Keratinocyte (primary cell): ENCODE measurements around the gene ADAMTSL1. TPM values are rescaled to one million over a fixed set of nuclear protein-coding genes. Genes with fewer than 3 reads are reported as not detected.

Experiments
- DNase-seq: peaks from one replicate; pipeline ENCODE4 v3.0.0-alpha.2; 2011; ENCODE audit warnings: low read depth, missing footprints, low spot score
- FAIRE-seq: peaks from 2 replicates; lab custom pipeline; 2011; peaks lifted over from hg19 to GRCh38; lab: Jason Lieb, UNC
- H2AFZ ChIP-seq: 2 replicates; pipeline ENCODE4 v1.6.0; 2012; ENCODE audit warnings: low read length, control low read depth, inconsistent platforms; ENCODE audit not compliant: control insufficient read depth
- H3K27ac ChIP-seq: 2 replicates; pipeline ENCODE4 v1.5.1; 2011; ENCODE audit warnings: low read length; ENCODE audit not compliant: control insufficient read depth, insufficient read depth
- H3K27me3 ChIP-seq: 3 replicates; pipeline ENCODE4 v1.6.0; 2011; ENCODE audit warnings: low read length; ENCODE audit not compliant: control insufficient read depth, insufficient read depth; ENCODE audit errors: extremely low read depth
- H3K36me3 ChIP-seq, 2 experiments: 2 replicates in 1 of 2; 3 replicates in 1 of 2; pipeline ENCODE4 v1.5.1; 2011; ENCODE audit warnings: low read length in 2 of 2, mild to moderate bottlenecking in 1 of 2; ENCODE audit not compliant: control insufficient read depth in 2 of 2, insufficient read depth in 2 of 2; ENCODE audit errors: extremely low read depth in 1 of 2
- H3K4me1 ChIP-seq: 3 replicates; pipeline ENCODE4 v1.5.1; 2011; ENCODE audit warnings: low read length; ENCODE audit not compliant: control insufficient read depth, insufficient read depth; ENCODE audit errors: extremely low read depth
- H3K4me2 ChIP-seq: 3 replicates; pipeline ENCODE4 v1.6.0; 2011; ENCODE audit warnings: low read depth, low read length; ENCODE audit not compliant: control insufficient read depth, insufficient read depth; ENCODE audit errors: extremely low read depth
- H3K4me3 ChIP-seq, 3 experiments: fragments of 200-600 bp in 1 of 3; sonication (generic) in 1 of 3; 2 replicates in 2 of 3; 3 replicates in 1 of 3; pipeline ENCODE4 v1.5.1; 2011 to 2016; ENCODE audit warnings: low read length in 3 of 3, mild to moderate bottlenecking in 3 of 3, control low read depth in 2 of 3, inconsistent platforms in 1 of 3, low read depth in 1 of 3, mixed read lengths in 1 of 3, mixed run types in 1 of 3, moderate library complexity in 1 of 3; ENCODE audit not compliant: control insufficient read depth in 2 of 3, insufficient read depth in 2 of 3; ENCODE audit errors: extremely low read depth in 1 of 3
- H3K79me2 ChIP-seq: 2 replicates; pipeline ENCODE4 v1.6.0; 2012; ENCODE audit warnings: low read length; ENCODE audit not compliant: control insufficient read depth, insufficient read depth
- H3K9ac ChIP-seq: 3 replicates; pipeline ENCODE4 v1.6.0; 2011; ENCODE audit warnings: low read length; ENCODE audit not compliant: control insufficient read depth, insufficient read depth; ENCODE audit errors: extremely low read depth
- H3K9me1 ChIP-seq: 3 replicates; pipeline ENCODE4 v1.6.0; 2011; ENCODE audit warnings: low read length; ENCODE audit not compliant: control insufficient read depth, insufficient read depth; ENCODE audit errors: extremely low read depth
- H3K9me3 ChIP-seq: 2 replicates; pipeline ENCODE4 v1.5.1; 2012; ENCODE audit warnings: low read depth, low read length; ENCODE audit not compliant: control insufficient read depth
- H4K20me1 ChIP-seq: 3 replicates; pipeline ENCODE4 v1.6.0; 2011; ENCODE audit warnings: low read length; ENCODE audit not compliant: control insufficient read depth, insufficient read depth; ENCODE audit errors: extremely low read depth
- CTCF ChIP-seq, 3 experiments: IDR thresholded peaks in 1 of 3; conservative IDR thresholded peaks in 1 of 3; optimal IDR thresholded peaks in 1 of 3; 2 replicates in 2 of 3; 3 replicates in 1 of 3; pipeline versions ENCODE3 to v1.5.1; 2011; ENCODE audit warnings: low read length in 3 of 3, mild to moderate bottlenecking in 3 of 3, moderate library complexity in 2 of 3, control low read depth in 1 of 3, inconsistent platforms in 1 of 3; ENCODE audit not compliant: insufficient read depth in 2 of 3; ENCODE audit errors: extremely low read depth in 1 of 3
- EZH2 ChIP-seq: IDR thresholded peaks from one replicate; pipeline ENCODE4 v1.6.1; 2012; ENCODE audit warnings: inconsistent platforms, mild to moderate bottlenecking, low read length, moderate library complexity
- dilution Hi-C: fragments of 300-500 bp; cut with MboI; formaldehyde crosslinking; loops from one replicate; pipeline ENCODE4 v1.7.0; 2020; ENCODE audit warnings: low sequenced_read_pairs; ENCODE audit not compliant: extremely low pct_ligation_motif_present
- polyA plus RNA-seq, 5 experiments: library from polyadenylated mRNA; depleted of rRNA in 3 of 5; stranded (reverse) in 3 of 5; stranded (forward) in 1 of 5; unstranded in 1 of 5; fragments of >200 nt; gene quantifications; 1 replicate in 1 of 5; 2 replicates in 3 of 5; 3 replicates in 1 of 5; pipeline versions ENCODE4 v1.2.1 to v1.2.3, GENCODE V29; 2011 to 2012; ENCODE audit warnings: missing spikeins in 2 of 5, low read depth in 1 of 5, low replicate concordance in 1 of 5

ADAMTSL1 gene
- polyA plus RNA-seq, 1 donor (not counting 4 experiments of a cell fraction or from before 2014, with no cell fraction given), result 1.1 TPM

GRCh38 chr9:18601956-18602355, 128.0 kb downstream of the ADAMTSL1 start:
- peaks cover 3% of the 10 kb centered on the region for H3K9me3 ChIP-seq
- no peaks in the 10 kb centered on the region for H4K20me1 ChIP-seq
- H3K9me1 ChIP-seq, result no peaks in the 10 kb centered on the region
- H3K27ac ChIP-seq, result no peak overlapping the region
- H3K4me3 ChIP-seq, result no peak overlapping the region
- H3K4me1 ChIP-seq, result no peaks in the 10 kb centered on the region
- no peak overlapping the region for H2AFZ ChIP-seq
- H3K4me2 ChIP-seq, result no peak overlapping the region
- H3K79me2 ChIP-seq, result no peaks in the 10 kb centered on the region
- H3K9ac ChIP-seq, result no peak overlapping the region
- dilution Hi-C loops, result no loop called here
- no peak for DNase-seq
- no peak for FAIRE-seq
- no peaks in the 10 kb centered on the region for H3K36me3 ChIP-seq
- TF ChIP-seq EZH2, result no peak
- no peak for TF ChIP-seq CTCF (optimal IDR thresholded peaks at IDR 0.05 in 1 of 3, IDR thresholded peaks at IDR 0.05 in 1 of 3, conservative IDR thresholded peaks at IDR 0.05 in 1 of 3; ENCODE audit: extremely low read depth in 1 of 3, insufficient read depth in 2 of 3, low read length in 3 of 3)
- H3K27me3 ChIP-seq, result no peaks in the 10 kb centered on the region

GRCh38 chr9:18604767-18605730, 131.1 kb downstream of the ADAMTSL1 start:
- peaks cover 3% of the 10 kb centered on the region for H3K9me3 ChIP-seq
- no peak overlapping the region for H3K9ac ChIP-seq
- H3K4me1 ChIP-seq, result no peaks in the 10 kb centered on the region
- no peak for TF ChIP-seq EZH2
- TF ChIP-seq CTCF (optimal IDR thresholded peaks at IDR 0.05 in 1 of 3, IDR thresholded peaks at IDR 0.05 in 1 of 3, conservative IDR thresholded peaks at IDR 0.05 in 1 of 3; ENCODE audit: extremely low read depth in 1 of 3, insufficient read depth in 2 of 3, low read length in 3 of 3), result no peak
- no peaks in the 10 kb centered on the region for H4K20me1 ChIP-seq
- no peaks in the 10 kb centered on the region for H3K36me3 ChIP-seq
- H3K27ac ChIP-seq, result no peak overlapping the region
- no peak for FAIRE-seq
- dilution Hi-C loops, result no loop called here
- H3K9me1 ChIP-seq, result no peaks in the 10 kb centered on the region
- H3K27me3 ChIP-seq, result no peaks in the 10 kb centered on the region
- no peak overlapping the region for H2AFZ ChIP-seq
- no peak overlapping the region for H3K4me3 ChIP-seq
- DNase-seq, result no peak
- no peaks in the 10 kb centered on the region for H3K79me2 ChIP-seq
- H3K4me2 ChIP-seq, result no peak overlapping the region
